ENCODE results near the gene BANF2.
"Not testable (repeated sequence)": the region's sequence is repeated elsewhere in the genome, so short reads cannot be mapped to it uniquely, and the experiment has no call there.

BANF2 gene

GRCh38 chr20:17775600-17775999 is 75.8 kb downstream of the BANF2 start:
- 97% methylated on average over 5 of the region's 5 CpGs for WGBS
- H3K27ac ChIP-seq (ENCODE audit: low read length, poor library complexity, severe bottlenecking): no peak overlapping the region

GRCh38 chr20:17776551-17776950 is 76.8 kb downstream of the BANF2 start:
- no peak overlapping the region for H3K18ac ChIP-seq (ENCODE audit: low read depth in 1 of 2, low read length in 2 of 2)
- no peaks in the 10 kb centered on the region for H3K9me3 ChIP-seq (ENCODE audit: control insufficient read depth, low read length)
- no peak overlapping the region for H3K4me2 ChIP-seq (ENCODE audit: low read length, poor library complexity, severe bottlenecking)
- H3K27ac ChIP-seq (ENCODE audit: low read length, poor library complexity, severe bottlenecking): no peak overlapping the region
- peaks cover 3 to 7% of the 10 kb centered on the region in 2 experiments for H3K27me3 ChIP-seq (ENCODE audit: control insufficient read depth in 1 of 2, insufficient read depth in 1 of 2, low read length in 2 of 2)
- WGBS: 97% methylated on average over 2 of the region's 2 CpGs
- no peak overlapping the region for H3K23ac ChIP-seq (ENCODE audit: low read length in 2 of 2)
- no peak overlapping the region for H2BK12ac ChIP-seq (ENCODE audit: low read length in 2 of 2)
- H2AK5ac ChIP-seq (ENCODE audit: low read length, severe bottlenecking): no peak overlapping the region
- peaks cover 1% of the 10 kb centered on the region for H3K4me1 ChIP-seq (ENCODE audit: control insufficient read depth, insufficient read depth, low read depth, low read length)
- H4K8ac ChIP-seq (ENCODE audit: low read length): no peak overlapping the region
- no peak for DNase-seq
- no peak overlapping the region for H2AFZ ChIP-seq (ENCODE audit: low read depth, low read length)
- no peaks in the 10 kb centered on the region for H3K79me1 ChIP-seq (replicated peaks; ENCODE audit: low read length, poor library complexity, severe bottlenecking)
- H2BK5ac ChIP-seq (ENCODE audit: low read depth, low read length, poor library complexity, severe bottlenecking): no peak overlapping the region
- no peak overlapping the region for H3K4ac ChIP-seq (ENCODE audit: low read depth in 1 of 2, low read length in 2 of 2)
- no peaks in the 10 kb centered on the region for H3K36me3 ChIP-seq (ENCODE audit: control insufficient read depth in 1 of 2, insufficient read depth in 2 of 2, low read depth in 1 of 2, low read length in 2 of 2)
- H2BK15ac ChIP-seq (ENCODE audit: low read depth, poor library complexity, severe bottlenecking): no peak overlapping the region
- H2BK120ac ChIP-seq (ENCODE audit: low read depth, low read length): no peak overlapping the region
- H3K14ac ChIP-seq (ENCODE audit: low read length in 2 of 2): no peak overlapping the region
- H4K91ac ChIP-seq (ENCODE audit: low read length): no peak overlapping the region
- H3K4me3 ChIP-seq (ENCODE audit: insufficient read depth in 1 of 2, low read depth in 1 of 2, low read length in 2 of 2): no peak overlapping the region
- H3K9ac ChIP-seq (ENCODE audit: low read length): no peak overlapping the region

More at GRCh38 chr20:17775600-17775999, 75.8 kb downstream of the BANF2 start:
- H3K9me3 ChIP-seq (ENCODE audit: control insufficient read depth, low read length): no peaks in the 10 kb centered on the region
- no peaks in the 10 kb centered on the region for H3K79me1 ChIP-seq (replicated peaks; ENCODE audit: low read length, poor library complexity, severe bottlenecking)
- H3K27me3 ChIP-seq (ENCODE audit: control insufficient read depth in 1 of 2, insufficient read depth in 1 of 2, low read length in 2 of 2): peaks cover 3 to 7% of the 10 kb centered on the region in 2 experiments
- no peak overlapping the region for H2BK5ac ChIP-seq (ENCODE audit: low read depth, low read length, poor library complexity, severe bottlenecking)
- H3K4me2 ChIP-seq (ENCODE audit: low read length, poor library complexity, severe bottlenecking): no peak overlapping the region
- DNase-seq: no peak
- no peak overlapping the region for H3K4me3 ChIP-seq (ENCODE audit: insufficient read depth in 1 of 2, low read depth in 1 of 2, low read length in 2 of 2)
- no peak overlapping the region for H3K9ac ChIP-seq (ENCODE audit: low read length)
- H2BK120ac ChIP-seq (ENCODE audit: low read depth, low read length): no peak overlapping the region
- no peak overlapping the region for H3K14ac ChIP-seq (ENCODE audit: low read length in 2 of 2)
- no peak overlapping the region for H3K4ac ChIP-seq (ENCODE audit: low read depth in 1 of 2, low read length in 2 of 2)
- H3K18ac ChIP-seq (ENCODE audit: low read depth in 1 of 2, low read length in 2 of 2): no peak overlapping the region
- no peak overlapping the region for H2BK15ac ChIP-seq (ENCODE audit: low read depth, poor library complexity, severe bottlenecking)
- H4K91ac ChIP-seq (ENCODE audit: low read length): no peak overlapping the region
- no peak overlapping the region for H3K23ac ChIP-seq (ENCODE audit: low read length in 2 of 2)
- no peak overlapping the region for H2AK5ac ChIP-seq (ENCODE audit: low read length, severe bottlenecking)
- H2BK12ac ChIP-seq (ENCODE audit: low read length in 2 of 2): no peak overlapping the region
- no peak overlapping the region for H4K8ac ChIP-seq (ENCODE audit: low read length)
- H3K4me1 ChIP-seq (ENCODE audit: control insufficient read depth, insufficient read depth, low read depth, low read length): peaks cover 4% of the 10 kb centered on the region
- no peaks in the 10 kb centered on the region for H3K36me3 ChIP-seq (ENCODE audit: control insufficient read depth in 1 of 2, insufficient read depth in 2 of 2, low read depth in 1 of 2, low read length in 2 of 2)
- H2AFZ ChIP-seq (ENCODE audit: low read depth, low read length): no peak overlapping the region

GRCh38 chr20:17779011-17779410 is 79.2 kb downstream of the BANF2 start:
- H3K23ac ChIP-seq (ENCODE audit: low read length in 2 of 2); DNase-seq; H2BK5ac ChIP-seq (ENCODE audit: low read depth, low read length, poor library complexity, severe bottlenecking); H3K9me3 ChIP-seq (ENCODE audit: control insufficient read depth, low read length); H3K18ac ChIP-seq (ENCODE audit: low read depth in 1 of 2, low read length in 2 of 2); H2AFZ ChIP-seq (ENCODE audit: low read depth, low read length); H4K91ac ChIP-seq (ENCODE audit: low read length); H2AK5ac ChIP-seq (ENCODE audit: low read length, severe bottlenecking); H3K36me3 ChIP-seq (ENCODE audit: control insufficient read depth in 1 of 2, insufficient read depth in 2 of 2, low read depth in 1 of 2, low read length in 2 of 2); H3K14ac ChIP-seq (ENCODE audit: low read length in 2 of 2); H3K79me1 ChIP-seq (replicated peaks; ENCODE audit: low read length, poor library complexity, severe bottlenecking); H2BK120ac ChIP-seq (ENCODE audit: low read depth, low read length); H3K4me2 ChIP-seq (ENCODE audit: low read length, poor library complexity, severe bottlenecking); H3K27me3 ChIP-seq (ENCODE audit: control insufficient read depth in 1 of 2, insufficient read depth in 1 of 2, low read length in 2 of 2); H4K8ac ChIP-seq (ENCODE audit: low read length); H3K4me3 ChIP-seq (ENCODE audit: insufficient read depth in 1 of 2, low read depth in 1 of 2, low read length in 2 of 2); H3K4ac ChIP-seq (ENCODE audit: low read depth in 1 of 2, low read length in 2 of 2); H3K4me1 ChIP-seq (ENCODE audit: control insufficient read depth, insufficient read depth, low read depth, low read length); H2BK15ac ChIP-seq (ENCODE audit: low read depth, poor library complexity, severe bottlenecking); H3K27ac ChIP-seq (ENCODE audit: low read length, poor library complexity, severe bottlenecking); H3K9ac ChIP-seq (ENCODE audit: low read length); H2BK12ac ChIP-seq (ENCODE audit: low read length in 2 of 2): not testable (repeated sequence)
- 97% methylated on average over 19 of the region's 32 CpGs for WGBS

- no peak overlapping the region for H3K23ac ChIP-seq (ENCODE audit: low read length in 2 of 2)
- H3K27ac ChIP-seq (ENCODE audit: low read length, poor library complexity, severe bottlenecking): no peak overlapping the region
- no peak overlapping the region for H3K4me2 ChIP-seq (ENCODE audit: low read length, poor library complexity, severe bottlenecking)
- no peaks in the 10 kb centered on the region for H3K36me3 ChIP-seq (ENCODE audit: control insufficient read depth in 1 of 2, insufficient read depth in 2 of 2, low read depth in 1 of 2, low read length in 2 of 2)
- no peak overlapping the region for H3K4me3 ChIP-seq (ENCODE audit: insufficient read depth in 1 of 2, low read depth in 1 of 2, low read length in 2 of 2)
- no peak overlapping the region for H3K14ac ChIP-seq (ENCODE audit: low read length in 2 of 2)
- H3K9ac ChIP-seq (ENCODE audit: low read length): no peak overlapping the region
- no peak overlapping the region for H2BK120ac ChIP-seq (ENCODE audit: low read depth, low read length)
- H4K8ac ChIP-seq (ENCODE audit: low read length): no peak overlapping the region
- no peak overlapping the region for H2BK5ac ChIP-seq (ENCODE audit: low read depth, low read length, poor library complexity, severe bottlenecking)
- H3K4me1 ChIP-seq (ENCODE audit: control insufficient read depth, insufficient read depth, low read depth, low read length): peaks cover 10% of the 10 kb centered on the region
- no peak overlapping the region for H2BK15ac ChIP-seq (ENCODE audit: low read depth, poor library complexity, severe bottlenecking)
- 56% methylated on average over 3 of the region's 3 CpGs for WGBS
- no peaks in the 10 kb centered on the region for H3K27me3 ChIP-seq (ENCODE audit: control insufficient read depth in 1 of 2, insufficient read depth in 1 of 2, low read length in 2 of 2)
- H4K91ac ChIP-seq (ENCODE audit: low read length): no peak overlapping the region
- DNase-seq: no peak
- no peak overlapping the region for H3K4ac ChIP-seq (ENCODE audit: low read depth in 1 of 2, low read length in 2 of 2)
- no peaks in the 10 kb centered on the region for H3K79me1 ChIP-seq (replicated peaks; ENCODE audit: low read length, poor library complexity, severe bottlenecking)
- H2BK12ac ChIP-seq (ENCODE audit: low read length in 2 of 2): no peak overlapping the region
- no peak overlapping the region for H3K18ac ChIP-seq (ENCODE audit: low read depth in 1 of 2, low read length in 2 of 2)
- H2AK5ac ChIP-seq (ENCODE audit: low read length, severe bottlenecking): no peak overlapping the region
- no peaks in the 10 kb centered on the region for H3K9me3 ChIP-seq (ENCODE audit: control insufficient read depth, low read length)
- no peak overlapping the region for H2AFZ ChIP-seq (ENCODE audit: low read depth, low read length)
Observed at GRCh38 chr20:17782768-17783167, 83.0 kb downstream of the BANF2 start.

Measured in mesenchymal stem cell (in vitro differentiated cells and primary cell).